PFSK-1 (cell line): ENCODE data around the gene IL20RB.

ENCODE experiments used
- FOXP2 ChIP-seq: optimal IDR thresholded peaks from 2 replicates; pipeline ENCODE3; 2011; ENCODE audit warnings: borderline replicate concordance, control low read depth, inconsistent platforms; ENCODE audit not compliant: insufficient read depth; ENCODE audit errors: extremely low read length, extremely low read depth
- POLR2AphosphoS5 ChIP-seq: IDR thresholded peaks from 2 replicates; pipeline ENCODE4 v1.6.1; 2012; ENCODE audit warnings: low read depth, mild to moderate bottlenecking, control low read depth, low read length, moderate library complexity
- SIN3A ChIP-seq: IDR thresholded peaks from 2 replicates; pipeline ENCODE4 v1.6.1; 2012; ENCODE audit warnings: mild to moderate bottlenecking, low read length, moderate library complexity, borderline replicate concordance; ENCODE audit not compliant: insufficient read depth
- TAF1 ChIP-seq: IDR thresholded peaks from 2 replicates; pipeline ENCODE4 v1.6.1; 2012; ENCODE audit warnings: low read length, control low read depth, borderline replicate concordance; ENCODE audit not compliant: insufficient read depth
- TF ChIP-seq, protein P1 (sequence below), 2 experiments: IDR thresholded peaks; 2 replicates each; pipeline versions ENCODE4 v1.6.1 to v1.8.0; 2011 to 2012; ENCODE audit warnings: low read depth in 2 of 2, low read length in 2 of 2, control low read depth in 1 of 2, inconsistent platforms in 1 of 2, mild to moderate bottlenecking in 1 of 2, moderate library complexity in 1 of 2; ENCODE audit not compliant: insufficient read depth in 1 of 2

DNA sequence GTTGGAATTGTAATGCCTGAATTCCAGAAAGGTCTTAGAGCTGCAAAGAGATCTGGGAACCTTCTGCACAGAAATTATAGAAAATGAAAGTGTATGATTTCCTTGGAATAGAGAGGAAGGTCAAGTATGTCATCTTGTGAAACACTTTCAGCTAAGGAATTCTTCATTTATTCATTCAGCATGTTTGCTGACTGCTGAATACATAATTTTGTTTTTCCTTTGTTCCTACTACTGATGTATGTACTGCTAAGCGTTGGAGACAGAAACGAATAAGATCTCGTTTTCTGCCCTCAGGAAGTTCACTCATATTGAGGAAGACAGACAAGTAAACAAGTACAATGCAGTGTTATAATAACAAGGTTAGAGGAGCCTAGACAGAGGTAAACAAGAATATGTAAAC, 14.3 kb upstream of the IL20RB start:
- TF ChIP-seq SIN3A (no peak), POLR2AphosphoS5 (no peak), TAF1 (no peak), FOXP2 (no peak)
- TF ChIP-seq, protein P1, sequence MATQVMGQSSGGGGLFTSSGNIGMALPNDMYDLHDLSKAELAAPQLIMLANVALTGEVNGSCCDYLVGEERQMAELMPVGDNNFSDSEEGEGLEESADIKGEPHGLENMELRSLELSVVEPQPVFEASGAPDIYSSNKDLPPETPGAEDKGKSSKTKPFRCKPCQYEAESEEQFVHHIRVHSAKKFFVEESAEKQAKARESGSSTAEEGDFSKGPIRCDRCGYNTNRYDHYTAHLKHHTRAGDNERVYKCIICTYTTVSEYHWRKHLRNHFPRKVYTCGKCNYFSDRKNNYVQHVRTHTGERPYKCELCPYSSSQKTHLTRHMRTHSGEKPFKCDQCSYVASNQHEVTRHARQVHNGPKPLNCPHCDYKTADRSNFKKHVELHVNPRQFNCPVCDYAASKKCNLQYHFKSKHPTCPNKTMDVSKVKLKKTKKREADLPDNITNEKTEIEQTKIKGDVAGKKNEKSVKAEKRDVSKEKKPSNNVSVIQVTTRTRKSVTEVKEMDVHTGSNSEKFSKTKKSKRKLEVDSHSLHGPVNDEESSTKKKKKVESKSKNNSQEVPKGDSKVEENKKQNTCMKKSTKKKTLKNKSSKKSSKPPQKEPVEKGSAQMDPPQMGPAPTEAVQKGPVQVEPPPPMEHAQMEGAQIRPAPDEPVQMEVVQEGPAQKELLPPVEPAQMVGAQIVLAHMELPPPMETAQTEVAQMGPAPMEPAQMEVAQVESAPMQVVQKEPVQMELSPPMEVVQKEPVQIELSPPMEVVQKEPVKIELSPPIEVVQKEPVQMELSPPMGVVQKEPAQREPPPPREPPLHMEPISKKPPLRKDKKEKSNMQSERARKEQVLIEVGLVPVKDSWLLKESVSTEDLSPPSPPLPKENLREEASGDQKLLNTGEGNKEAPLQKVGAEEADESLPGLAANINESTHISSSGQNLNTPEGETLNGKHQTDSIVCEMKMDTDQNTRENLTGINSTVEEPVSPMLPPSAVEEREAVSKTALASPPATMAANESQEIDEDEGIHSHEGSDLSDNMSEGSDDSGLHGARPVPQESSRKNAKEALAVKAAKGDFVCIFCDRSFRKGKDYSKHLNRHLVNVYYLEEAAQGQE (IDR thresholded peaks at IDR 0.05; ENCODE audit: insufficient read depth in 1 of 2, low read depth in 2 of 2, low read length in 2 of 2), result no peak
